Thoracic aorta (tissue), 2 donors: ENCODE measurements around the gene SPHK2. TPM values are rescaled to one million over a fixed set of nuclear protein-coding genes. Genes with fewer than 3 reads are reported as not detected.

Source experiments
- ATAC-seq: fragments of 150-250 bp; one replicate; pipeline ENCODE4 v1.8.0; 2017; ENCODE audit warnings: low read depth; ENCODE audit not compliant: insufficient number of reproducible peaks, low FRiP score
- DNase-seq: peaks from one replicate; pipeline ENCODE4 v3.0.0-alpha.2; 2020; ENCODE audit warnings: low spot score
- H3K27ac ChIP-seq, 2 donors: fragments of 200-600 bp; sonication (generic); 1 replicate in 1 of 2; 2 replicates in 1 of 2; pipeline ENCODE4 v1.5.1; 2016; ENCODE audit warnings: mild to moderate bottlenecking in 2 of 2, moderate library complexity in 2 of 2
- H3K27me3 ChIP-seq: fragments of 200-600 bp; sonication (generic); replicated peaks from 2 replicates; pipeline ENCODE4 v1.6.0; 2016; ENCODE audit warnings: mild to moderate bottlenecking; ENCODE audit not compliant: insufficient read depth
- H3K36me3 ChIP-seq: fragments of 200-600 bp; sonication (generic); one replicate; pipeline ENCODE4 v1.5.1; 2016
- H3K4me1 ChIP-seq, 2 donors: fragments of 200-600 bp; sonication (generic); 1 replicate in 1 of 2; 2 replicates in 1 of 2; pipeline versions ENCODE4 v1.5.1 to v1.6.0; 2016; ENCODE audit warnings: low read depth in 2 of 2, mild to moderate bottlenecking in 1 of 2; ENCODE audit not compliant: control insufficient read depth in 1 of 2
- H3K4me3 ChIP-seq: fragments of 200-600 bp; sonication (generic); 2 replicates; pipeline ENCODE4 v1.5.1; 2016; ENCODE audit warnings: mild to moderate bottlenecking
- H3K9me3 ChIP-seq: fragments of 200-600 bp; sonication (generic); 2 replicates; pipeline ENCODE4 v1.5.1; 2016
- CTCF ChIP-seq: fragments of 200-600 bp; sonication (generic); IDR thresholded peaks from one replicate; pipeline ENCODE4 v1.5.1; 2019; ENCODE audit warnings: antibody characterized with exemption
- total RNA-seq, 2 donors: library from RNA; depleted of rRNA; stranded (reverse); fragments of >200 nt; gene quantifications; one replicate each; pipeline versions ENCODE4 v1.1.0 to v1.2.3, GENCODE V29; 2016

The SPHK2 gene
- total RNA-seq, 2 donors from 2014 or later: 16.2 to 49.0 TPM

- no peak for TF ChIP-seq CTCF
- Histone ChIP-seq H3K27ac (no peak overlapping the region), H3K9me3 (no peaks in the 10 kb centered on the region), H3K4me1 (peaks cover 6 to 17% of the 10 kb centered on the region in 2 donors), H3K27me3 (no peaks in the 10 kb centered on the region), H3K4me3 (peak overlapping the region; percentile 84), H3K36me3 (no peaks in the 10 kb centered on the region)
- DNase-seq (no peak), ATAC-seq (no peak)
Observed at GRCh38 chr19:48644355-48644754, 25.0 kb downstream of the SPHK2 start.

- H3K36me3 ChIP-seq: no peaks in the 10 kb centered on the region
- peaks cover 6 to 17% of the 10 kb centered on the region in 2 donors for H3K4me1 ChIP-seq
- TF ChIP-seq CTCF: no peak
- no peaks in the 10 kb centered on the region for H3K9me3 ChIP-seq
- no peaks in the 10 kb centered on the region for H3K27me3 ChIP-seq
- H3K27ac ChIP-seq: peak overlapping the region; percentile 85 to 88
- H3K4me3 ChIP-seq: peak overlapping the region; percentile 84
- ATAC-seq: peak; percentile 5
- no peak for DNase-seq
Observed at GRCh38 chr19:48644839-48645619, 25.7 kb downstream of the SPHK2 start.

GRCh38 chr19:48645620-48646000 lies 26.3 kb downstream of the SPHK2 start:
- H3K4me1 ChIP-seq: peaks cover 6 to 17% of the 10 kb centered on the region in 2 donors
- no peaks in the 10 kb centered on the region for H3K9me3 ChIP-seq
- peak overlapping the region; percentile 85 to 88 for H3K27ac ChIP-seq
- TF ChIP-seq CTCF: no peak
- no peaks in the 10 kb centered on the region for H3K27me3 ChIP-seq
- no peak for ATAC-seq
- no peak for DNase-seq
- peak overlapping the region; percentile 84 for H3K4me3 ChIP-seq
- no peaks in the 10 kb centered on the region for H3K36me3 ChIP-seq

- Histone ChIP-seq H3K4me1 (peaks cover 6 to 17% of the 10 kb centered on the region in 2 donors), H3K4me3 (peak within 1 kb of the TSS; percentile 84), H3K9me3 (no peaks in the 10 kb centered on the region), H3K36me3 (no peaks in the 10 kb centered on the region), H3K27ac (peak within 1 kb of the TSS; percentile 85 to 88), H3K27me3 (no peaks in the 10 kb centered on the region)
- DNase-seq (no peak), ATAC-seq (peak; percentile 61)
- TF ChIP-seq CTCF: peak; percentile 93
Observed at GRCh38 chr19:48646001-48646721, 26.9 kb downstream of the SPHK2 start, which contains the start of gene CA11. CA11 (minus strand) TSS chr19:48646187; CDS start chr19:48645632, 555 bp downstream.

- no peak for TF ChIP-seq CTCF
- H3K4me3 ChIP-seq: peak overlapping the region; percentile 84
Observed at GRCh38 chr19:48646722-48647216, 27.5 kb downstream of the SPHK2 start.

More at GRCh38 chr19:48646722-48647216, 27.5 kb downstream of the SPHK2 start:
- H3K36me3 ChIP-seq: no peaks in the 10 kb centered on the region
- ATAC-seq: no peak
- H3K4me1 ChIP-seq: peaks cover 6 to 17% of the 10 kb centered on the region in 2 donors
- no peak for DNase-seq
- peak overlapping the region; percentile 85 to 88 for H3K27ac ChIP-seq
- H3K9me3 ChIP-seq: no peaks in the 10 kb centered on the region
- H3K27me3 ChIP-seq: no peaks in the 10 kb centered on the region
